GM06990 (cell line): Measurements from ENCODE around the gene STX4.

Experiments used
- DNase-seq: peaks from one replicate; pipeline ENCODE4 v3.0.0-alpha.2; 2011; ENCODE audit not compliant: insufficient read length; ENCODE audit errors: extremely low read depth
- H3K27me3 ChIP-seq: replicated peaks from 2 replicates; pipeline ENCODE4 v1.6.0; 2011; ENCODE audit warnings: low read length; ENCODE audit not compliant: control insufficient read depth, insufficient read depth
- H3K36me3 ChIP-seq: 2 replicates; pipeline ENCODE4 v1.5.1; 2011; ENCODE audit warnings: low read length; ENCODE audit not compliant: control insufficient read depth, insufficient read depth
- H3K4me3 ChIP-seq: replicated peaks from 2 replicates; pipeline ENCODE4 v1.5.1; 2011; ENCODE audit warnings: low read depth, mild to moderate bottlenecking, control low read depth, low read length
- TF ChIP-seq, protein P1 (sequence below): IDR thresholded peaks from 2 replicates; pipeline ENCODE4 v1.5.1; 2011; ENCODE audit warnings: low read length, control low read depth, mild to moderate bottlenecking, inconsistent platforms; ENCODE audit not compliant: insufficient read depth, poor library complexity, severe bottlenecking

Gene STX4

DNA sequence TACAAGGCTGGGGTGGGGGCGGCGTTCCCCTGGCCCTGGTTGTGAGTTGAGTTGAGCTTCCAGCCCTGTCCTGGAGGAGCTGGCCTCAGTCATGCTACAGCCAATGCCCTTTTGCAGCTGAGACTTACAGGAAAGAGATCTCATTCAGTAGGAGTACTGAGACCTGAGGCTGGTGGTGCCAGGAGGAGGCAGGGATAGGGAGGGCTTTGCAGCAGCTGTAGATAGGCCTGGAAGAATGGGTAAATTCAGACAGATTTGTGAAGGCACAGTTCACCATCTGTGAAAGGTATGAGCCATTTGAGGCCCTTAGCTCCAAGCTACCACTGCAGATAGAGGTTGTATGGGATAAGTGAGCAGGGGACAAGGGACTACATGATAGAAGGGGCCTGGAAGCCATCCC, 5.6 kb downstream of the STX4 start:
- no peak for DNase-seq
- no peaks in the 10 kb centered on the region for H3K27me3 ChIP-seq
- peaks cover 31% of the 10 kb centered on the region for H3K36me3 ChIP-seq
- TF ChIP-seq, protein P1, sequence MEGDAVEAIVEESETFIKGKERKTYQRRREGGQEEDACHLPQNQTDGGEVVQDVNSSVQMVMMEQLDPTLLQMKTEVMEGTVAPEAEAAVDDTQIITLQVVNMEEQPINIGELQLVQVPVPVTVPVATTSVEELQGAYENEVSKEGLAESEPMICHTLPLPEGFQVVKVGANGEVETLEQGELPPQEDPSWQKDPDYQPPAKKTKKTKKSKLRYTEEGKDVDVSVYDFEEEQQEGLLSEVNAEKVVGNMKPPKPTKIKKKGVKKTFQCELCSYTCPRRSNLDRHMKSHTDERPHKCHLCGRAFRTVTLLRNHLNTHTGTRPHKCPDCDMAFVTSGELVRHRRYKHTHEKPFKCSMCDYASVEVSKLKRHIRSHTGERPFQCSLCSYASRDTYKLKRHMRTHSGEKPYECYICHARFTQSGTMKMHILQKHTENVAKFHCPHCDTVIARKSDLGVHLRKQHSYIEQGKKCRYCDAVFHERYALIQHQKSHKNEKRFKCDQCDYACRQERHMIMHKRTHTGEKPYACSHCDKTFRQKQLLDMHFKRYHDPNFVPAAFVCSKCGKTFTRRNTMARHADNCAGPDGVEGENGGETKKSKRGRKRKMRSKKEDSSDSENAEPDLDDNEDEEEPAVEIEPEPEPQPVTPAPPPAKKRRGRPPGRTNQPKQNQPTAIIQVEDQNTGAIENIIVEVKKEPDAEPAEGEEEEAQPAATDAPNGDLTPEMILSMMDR: no peak
- H3K4me3 ChIP-seq: no peak overlapping the region

DNA sequence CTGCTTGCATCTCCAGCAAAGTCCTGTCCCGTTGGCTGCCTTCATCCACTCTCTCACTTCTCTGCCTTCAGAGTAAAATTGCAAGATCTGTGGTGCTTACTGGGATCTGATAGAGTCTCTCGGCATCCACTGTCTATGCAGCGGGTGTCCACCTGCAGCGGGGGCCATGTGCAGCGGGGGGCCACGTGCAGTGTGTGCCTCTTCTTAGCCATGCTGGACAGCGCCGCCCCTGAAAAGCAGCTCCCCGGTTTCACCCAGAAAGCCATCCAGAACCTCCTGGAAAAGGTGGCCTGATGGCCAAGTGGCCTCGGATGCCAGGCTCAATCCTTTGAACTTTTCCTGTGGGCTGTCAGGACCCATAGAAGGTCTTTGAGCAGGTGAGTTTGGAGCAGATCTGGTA, 9.5 kb downstream of the STX4 start:
- TF ChIP-seq, protein P1: no peak
- H3K27me3 ChIP-seq: no peaks in the 10 kb centered on the region
- H3K4me3 ChIP-seq: no peak overlapping the region
- peaks cover 24% of the 10 kb centered on the region for H3K36me3 ChIP-seq
- DNase-seq: no peak

DNA sequence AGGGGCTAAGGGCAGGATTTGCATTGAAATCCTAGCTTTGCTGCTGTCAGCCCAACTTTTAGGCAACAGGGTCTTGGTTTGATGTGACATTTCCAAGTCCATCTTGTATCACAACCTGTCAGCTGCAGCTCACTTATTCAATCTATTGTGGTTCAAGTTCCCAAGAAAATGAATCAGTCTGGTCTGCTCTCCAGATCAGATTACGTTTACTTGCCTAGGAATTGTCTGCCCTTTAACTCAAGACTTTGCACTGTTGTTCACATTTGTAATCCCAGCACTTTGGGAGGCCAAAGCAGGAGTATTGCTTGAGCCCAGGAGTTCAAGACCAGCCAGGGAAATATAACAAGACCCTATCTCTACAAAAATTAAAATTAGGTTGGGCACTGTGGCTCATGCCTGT, 10.0 kb downstream of the STX4 start:
- no peak for DNase-seq
- TF ChIP-seq, protein P1: no peak
- Histone ChIP-seq H3K36me3 (peaks cover 22% of the 10 kb centered on the region), H3K4me3 (no peak overlapping the region), H3K27me3 (no peaks in the 10 kb centered on the region)

DNA sequence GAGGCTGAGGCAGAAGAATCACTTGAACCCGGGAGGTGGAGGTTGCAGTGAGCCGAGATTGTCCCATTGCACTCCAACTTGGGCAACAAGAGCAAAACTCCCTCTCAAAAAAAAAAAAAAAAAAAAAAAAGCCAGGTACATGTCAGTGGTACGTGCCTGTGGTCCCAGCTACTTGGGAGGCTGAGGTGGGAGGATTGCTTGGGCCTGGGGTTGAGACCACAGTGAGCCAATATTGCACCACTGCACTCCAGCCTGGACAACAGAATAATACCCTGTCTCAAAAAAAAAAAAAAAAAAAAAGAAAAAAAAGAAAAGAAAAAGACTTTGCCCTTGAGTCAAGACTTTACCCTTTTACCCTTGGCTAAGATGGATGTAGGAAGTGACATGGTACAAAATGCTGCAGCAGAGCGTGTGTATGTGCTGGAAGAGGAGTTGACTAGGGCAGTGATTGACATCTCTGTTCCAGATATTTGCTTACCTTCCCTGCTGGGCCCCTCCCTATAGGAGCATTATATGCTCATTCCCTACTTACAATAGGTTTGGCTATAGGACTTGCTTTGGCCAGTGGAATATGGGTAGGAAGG, 10.6 kb downstream of the STX4 start:
- no peak overlapping the region for H3K4me3 ChIP-seq
- H3K36me3 ChIP-seq: peaks cover 17% of the 10 kb centered on the region
- TF ChIP-seq, protein P1: no peak
- no peaks in the 10 kb centered on the region for H3K27me3 ChIP-seq
- DNase-seq: no peak

DNA sequence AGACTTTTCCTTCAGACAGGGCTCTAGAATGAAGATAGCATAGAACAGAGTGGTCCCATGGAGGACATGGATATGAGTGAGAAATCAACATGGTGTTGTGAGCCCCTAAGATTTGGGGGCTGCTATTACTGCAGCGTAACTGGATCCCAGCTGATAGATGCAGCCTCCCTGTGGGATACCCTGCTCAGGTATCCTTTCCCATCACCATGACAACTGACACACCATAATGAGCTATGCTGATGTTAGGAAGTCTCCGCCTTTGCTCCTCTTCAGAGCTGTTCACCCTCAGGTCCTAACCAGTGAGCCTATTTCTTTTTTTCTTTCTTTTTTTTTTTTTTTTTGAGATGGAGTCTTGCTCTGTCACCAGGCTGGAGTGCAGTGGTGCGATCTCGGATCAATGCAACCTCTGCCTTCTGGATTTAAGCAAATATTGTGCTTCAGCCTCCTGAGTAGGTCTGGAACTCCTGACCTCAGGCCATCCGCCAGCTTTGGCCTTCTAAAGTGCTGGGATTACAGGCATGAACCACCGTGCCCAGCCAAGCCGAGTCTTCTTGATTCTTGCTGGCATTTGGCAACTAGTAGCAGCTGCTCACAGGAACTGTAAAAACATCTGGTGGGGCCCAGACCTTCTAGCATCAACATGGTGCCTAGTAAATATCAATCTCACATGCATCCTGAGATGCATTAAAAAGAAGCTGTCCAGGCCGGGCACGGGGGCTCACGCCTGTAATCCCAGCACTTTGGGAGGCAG, 17.1 kb downstream of the STX4 start:
- DNase-seq: no peak
- TF ChIP-seq, protein P1: no peak
- Histone ChIP-seq H3K36me3 (no peaks in the 10 kb centered on the region), H3K27me3 (no peaks in the 10 kb centered on the region), H3K4me3 (no peak overlapping the region)
